HG02870 (cell line): ENCODE data around the gene FBXL15.

Source experiments
- ATAC-seq: cut with Tn5 transposase; IDR thresholded peaks from one replicate; pipeline ENCODE4 v1.9.1; 2021; ENCODE audit warnings: mild to moderate bottlenecking, moderate library complexity; ENCODE audit not compliant: unreplicated experiment

Gene FBXL15

GRCh38 chr10:102409604-102410428, 10.8 kb upstream of the FBXL15 start:
- no peak for ATAC-seq

- ATAC-seq = no peak
Observed at GRCh38 chr10:102410429-102411073, 10.1 kb upstream of the FBXL15 start.

GRCh38 chr10:102411341-102412255, 9.0 kb upstream of the FBXL15 start:
- no peak for ATAC-seq

GRCh38 chr10:102412293-102412692, 8.3 kb upstream of the FBXL15 start:
- no peak for ATAC-seq

GRCh38 chr10:102413053-102413705, 7.5 kb upstream of the FBXL15 start:
- ATAC-seq = no peak

GRCh38 chr10:102413806-102414561, 6.7 kb upstream of the FBXL15 start:
- ATAC-seq = no peak

- no peak for ATAC-seq
Observed at GRCh38 chr10:102414749-102415148, 5.9 kb upstream of the FBXL15 start.

GRCh38 chr10:102416283-102416682, 4.4 kb upstream of the FBXL15 start:
- ATAC-seq = no peak

- no peak for ATAC-seq
Observed at GRCh38 chr10:102416695-102417094, 3.9 kb upstream of the FBXL15 start.

GRCh38 chr10:102418622-102419268, 1.9 kb upstream of the FBXL15 start, which contains the start of gene PSD:
TSS of gene PSD (minus strand) at chr10:102418785. CDS start at chr10:102417038, 1,747 bp downstream.
- no peak for ATAC-seq

- ATAC-seq = no peak
Observed at GRCh38 chr10:102419269-102420180, 1.1 kb upstream of the FBXL15 start.

GRCh38 chr10:102420181-102420713, 389 bp upstream of the FBXL15 start:
- no peak for ATAC-seq

GRCh38 chr10:102421507-102421756, 796 bp downstream of the FBXL15 start:
- ATAC-seq = no peak

- no peak for ATAC-seq
Observed at GRCh38 chr10:102421757-102422512, 1.3 kb downstream of the FBXL15 start.

- no peak for ATAC-seq
Observed at GRCh38 chr10:102422545-102423129, 2.0 kb downstream of the FBXL15 start.

GRCh38 chr10:102423372-102423968, 2.8 kb downstream of the FBXL15 start:
- ATAC-seq = no peak

- no peak for ATAC-seq
Observed at GRCh38 chr10:102424145-102424544, 3.5 kb downstream of the FBXL15 start.
